GM21786 (cell line): Measurements from ENCODE around the gene AKAP8.
"Not testable (repeated sequence)": the region's sequence is repeated elsewhere in the genome, so short reads cannot be mapped to it uniquely, and the experiment has no call there.

Experiments used
- ATAC-seq: cut with Tn5 transposase; IDR thresholded peaks from one replicate; pipeline ENCODE4 v1.9.1; 2021; ENCODE audit not compliant: unreplicated experiment

The AKAP8 gene

DNA sequence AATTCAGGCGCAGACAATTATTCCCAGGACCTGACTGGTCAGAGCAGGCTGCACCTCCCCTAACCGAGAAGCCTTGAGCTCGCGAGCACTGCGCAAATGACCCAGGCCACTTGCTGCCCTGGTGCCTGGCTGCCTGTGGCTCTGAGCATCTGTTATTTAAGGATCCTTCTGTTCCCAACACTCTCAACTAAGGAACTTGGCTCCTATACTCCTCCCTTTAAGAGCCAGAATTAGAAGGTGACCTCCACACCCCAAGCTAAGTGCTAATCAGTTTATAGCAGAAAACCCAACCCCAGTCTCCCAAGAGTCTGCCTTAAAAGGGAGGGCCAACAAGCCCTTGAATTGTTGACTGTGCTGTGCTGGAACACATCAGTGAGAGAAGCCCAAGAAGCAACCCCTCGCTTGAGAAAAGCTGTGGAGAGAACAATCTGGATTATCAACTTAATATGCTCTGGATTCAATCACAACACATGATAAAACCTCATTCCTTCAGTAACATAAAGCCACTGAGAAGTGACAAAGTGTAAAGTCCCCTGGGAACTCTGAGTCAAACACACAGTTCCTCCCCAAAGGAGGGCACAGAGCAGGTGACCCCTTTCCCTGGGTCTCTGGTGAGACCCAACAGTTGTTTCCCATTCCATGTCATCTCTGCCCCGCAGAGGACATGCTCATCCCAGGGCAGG, 24.7 kb upstream of the AKAP8 start:
- ATAC-seq, result no peak

DNA sequence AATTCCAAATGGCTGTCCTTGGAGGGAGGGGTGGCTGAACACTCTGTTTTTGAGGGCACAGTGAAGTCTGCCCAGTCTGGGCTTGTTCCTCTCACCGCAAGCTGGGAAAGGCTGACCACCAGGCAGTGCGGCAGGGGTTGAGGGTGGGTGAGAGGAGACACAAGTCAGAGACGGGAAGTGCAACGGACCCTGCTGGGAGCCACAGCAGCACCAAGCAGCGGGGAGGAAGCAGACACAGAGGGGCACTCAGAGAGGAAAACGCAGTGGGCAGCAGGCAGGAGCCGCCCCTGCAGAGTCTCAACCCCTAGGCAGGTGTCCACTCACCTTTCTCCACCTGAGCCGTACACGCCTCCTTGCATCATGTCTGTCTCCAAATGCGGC, 23.6 kb upstream of the AKAP8 start:
- no peak for ATAC-seq

DNA sequence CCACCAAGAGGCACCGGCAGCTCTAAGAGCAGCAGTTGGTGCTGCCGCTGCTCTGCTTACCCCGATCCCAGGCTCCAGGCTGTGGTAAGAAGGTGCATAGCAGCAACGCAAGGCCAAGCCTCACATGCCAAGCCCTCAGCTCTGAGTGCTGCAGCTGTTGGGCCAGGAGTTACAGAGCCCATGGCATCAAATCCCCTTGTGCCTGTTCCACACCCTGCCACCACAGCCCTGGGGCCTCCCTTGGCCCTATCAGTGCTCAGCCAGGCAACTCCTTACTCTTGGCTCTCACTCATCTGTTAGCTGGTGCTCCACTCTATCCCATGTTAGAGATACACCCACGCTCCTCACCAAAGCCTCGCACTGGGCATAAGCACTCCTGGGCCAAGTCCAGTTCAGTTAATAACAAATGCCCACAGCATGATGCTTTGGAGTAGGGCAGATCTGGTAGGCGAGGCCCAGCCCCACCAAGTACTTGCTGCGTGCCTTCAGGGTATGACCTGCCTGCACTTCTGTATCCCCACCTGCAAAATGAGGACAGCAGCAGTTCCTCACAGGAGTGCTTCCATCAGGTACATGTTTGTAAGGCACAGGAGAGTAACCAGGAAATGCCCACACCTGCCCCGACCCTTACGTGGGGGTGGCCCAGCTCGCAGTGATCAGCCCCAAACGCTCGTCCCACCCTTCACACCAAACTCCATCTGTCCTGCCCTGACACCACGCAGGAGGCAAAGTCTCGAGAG, 23.0 kb upstream of the AKAP8 start:
- no peak for ATAC-seq

DNA sequence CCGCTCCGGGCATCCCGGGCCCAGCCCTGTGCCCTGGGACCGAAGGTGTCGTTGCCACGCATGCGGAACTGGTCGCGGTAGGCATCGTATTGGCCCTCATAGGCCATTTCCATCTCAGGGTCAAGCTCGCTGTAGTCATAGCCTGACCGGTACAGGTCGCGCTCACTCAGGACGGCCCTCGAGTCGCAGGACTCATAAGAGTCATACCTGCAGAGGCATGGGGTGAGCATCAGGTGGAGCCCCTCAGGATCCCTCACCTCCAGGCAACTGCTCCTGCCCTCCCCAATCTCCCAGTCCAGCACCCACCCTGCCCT, 21.8 kb upstream of the AKAP8 start:
- no peak for ATAC-seq

DNA sequence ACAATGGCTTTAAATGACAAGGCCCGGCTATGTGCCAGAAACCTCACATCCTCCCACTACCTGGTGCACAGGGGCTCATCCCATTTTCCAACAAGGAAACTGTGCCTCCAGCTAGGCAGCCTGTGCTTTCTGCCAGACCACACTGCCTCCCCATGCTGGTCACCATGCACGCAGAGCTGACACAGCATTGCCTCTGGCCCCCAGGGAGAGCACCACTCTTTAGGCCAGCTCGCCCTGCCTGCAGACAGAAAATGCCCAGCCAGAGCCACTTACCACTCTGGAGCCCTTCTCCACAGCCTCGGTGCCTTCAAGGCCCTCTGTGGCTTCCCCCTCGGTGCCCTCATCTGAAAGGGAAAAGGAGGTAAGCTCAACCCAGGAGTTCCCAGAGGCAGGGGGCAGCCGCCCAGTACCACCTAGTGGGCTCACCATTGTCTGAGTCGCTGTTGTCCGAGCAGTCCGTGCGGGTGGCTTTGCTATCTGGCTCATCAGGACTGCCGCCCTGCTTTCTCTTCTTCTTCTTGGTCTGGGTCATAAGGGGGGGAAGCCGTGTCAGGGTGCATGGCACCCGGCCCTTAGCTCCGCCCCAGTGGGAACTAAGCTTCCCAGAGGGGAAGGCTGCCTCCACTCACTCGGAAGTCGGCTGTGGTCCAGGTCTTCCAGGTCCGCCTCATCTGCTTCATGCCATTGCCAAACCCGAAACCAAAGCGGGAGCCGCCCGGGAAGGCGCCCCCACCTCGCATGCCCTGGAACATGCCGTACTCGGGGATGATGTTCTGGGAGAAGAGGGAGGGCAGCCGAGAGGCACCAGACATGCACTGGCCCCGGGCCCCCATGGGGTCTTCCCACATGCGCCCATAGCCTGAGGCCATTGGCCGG, 21.2 kb upstream of the AKAP8 start:
- no peak for ATAC-seq

DNA sequence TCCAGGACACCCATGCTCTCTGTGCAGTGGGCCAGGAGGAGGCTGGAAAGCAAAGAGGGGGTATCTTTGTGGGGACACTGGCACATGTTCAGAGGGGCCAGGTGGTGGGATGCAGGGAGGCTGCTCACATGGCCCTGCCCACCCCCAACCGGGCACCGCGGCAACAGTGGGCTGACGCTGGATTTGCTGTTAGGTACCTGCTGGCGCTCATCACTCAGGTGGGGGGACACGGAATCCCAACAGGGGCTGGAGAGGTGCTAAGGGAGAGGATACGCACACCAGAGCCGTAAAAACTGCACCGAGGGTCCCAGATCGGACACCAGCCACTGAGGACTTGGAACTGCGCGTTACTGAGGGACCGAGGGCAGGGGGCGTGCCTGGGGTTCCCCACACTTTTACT, 20.0 kb upstream of the AKAP8 start:
- no peak for ATAC-seq

DNA sequence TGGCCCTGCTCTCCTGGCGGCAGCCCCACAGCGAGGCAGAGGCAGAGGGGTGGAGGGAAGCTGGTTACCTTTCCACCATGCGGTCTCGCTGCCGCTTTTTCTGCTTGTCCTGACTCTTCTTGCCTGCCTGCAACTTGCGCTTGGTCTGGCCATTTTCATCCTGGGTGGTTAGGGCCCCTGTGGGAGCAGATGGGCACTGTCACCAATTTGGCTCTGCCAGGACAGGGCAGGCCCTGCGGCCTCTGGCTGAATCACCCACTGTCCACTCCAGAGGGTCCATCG, 19.6 kb upstream of the AKAP8 start:
- ATAC-seq, result no peak

DNA sequence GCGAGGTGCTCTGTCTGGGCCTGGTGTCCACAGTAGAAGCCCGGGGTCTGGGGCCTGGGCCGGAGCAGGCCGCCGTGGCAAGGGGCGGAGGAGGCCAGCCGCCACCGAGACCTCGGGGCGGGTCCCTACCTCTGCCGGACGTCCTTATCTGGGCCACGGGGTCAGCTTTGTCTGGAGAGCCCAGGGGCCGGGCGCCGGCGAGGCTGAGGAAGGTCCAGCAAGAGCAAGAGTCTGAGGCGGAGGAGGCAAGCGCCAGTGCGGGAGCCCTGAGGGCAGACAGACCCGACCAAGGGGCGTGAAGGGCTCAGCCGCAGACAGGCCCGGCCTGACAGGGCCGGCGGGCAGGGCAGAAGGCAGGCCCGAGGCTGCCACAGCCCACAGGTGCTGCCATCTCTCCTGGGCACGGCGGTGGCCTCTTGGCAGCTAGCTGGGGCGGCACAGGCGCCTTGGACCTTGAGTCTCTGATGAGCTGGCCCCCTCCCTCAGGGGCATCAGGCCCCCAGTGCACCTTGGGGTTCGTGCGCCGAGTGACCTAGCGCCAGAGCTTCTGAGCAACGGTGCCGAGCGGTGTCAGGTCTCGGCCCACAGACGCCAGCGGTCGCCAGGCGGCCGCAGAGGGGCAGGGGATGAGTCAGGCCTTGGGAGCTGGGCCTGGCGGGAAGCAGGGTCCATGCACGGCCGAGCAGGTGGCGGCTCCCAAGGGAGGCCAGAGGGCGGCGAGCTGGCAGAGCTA, 19.1 kb upstream of the AKAP8 start:
- no peak for ATAC-seq

DNA sequence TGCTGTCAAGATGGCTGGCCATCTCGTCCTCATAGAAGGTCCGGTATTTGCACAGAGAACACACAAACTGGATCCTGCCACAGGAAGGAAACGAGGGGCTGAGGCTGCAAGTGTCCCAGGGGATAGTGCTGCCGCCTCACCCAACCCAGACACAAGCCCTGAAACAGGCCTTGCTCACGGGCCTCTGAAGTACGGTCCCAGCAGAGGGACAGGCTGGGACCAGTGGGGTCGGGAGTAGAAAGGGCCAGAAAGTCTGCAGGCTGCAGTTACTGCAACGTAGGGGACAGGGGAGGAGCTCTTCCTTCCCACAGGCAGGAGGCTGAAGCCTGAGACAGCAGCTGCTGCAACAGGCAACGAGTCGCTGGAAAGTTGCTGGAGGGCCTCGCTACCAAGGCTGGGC, 18.2 kb upstream of the AKAP8 start:
- no peak for ATAC-seq

DNA sequence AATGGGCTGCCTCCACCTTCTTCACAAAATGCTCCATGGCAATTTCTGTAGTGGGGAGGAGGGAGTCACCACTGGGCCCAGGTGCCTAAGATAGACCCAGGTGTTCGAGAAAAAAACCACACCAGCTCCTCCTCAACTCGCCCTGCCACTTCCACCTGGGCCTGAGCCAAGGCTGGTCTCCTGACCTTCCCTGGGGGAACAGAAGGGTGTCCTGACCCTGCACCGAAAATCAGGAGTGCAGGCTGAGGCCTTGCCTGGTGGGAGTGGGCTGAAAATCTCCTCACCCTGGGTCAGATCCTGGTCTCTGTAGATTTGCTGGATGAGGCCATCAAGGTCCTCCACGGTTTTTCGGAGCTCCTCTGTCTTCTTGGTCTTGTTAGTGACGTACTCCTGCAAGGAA, 17.6 kb upstream of the AKAP8 start:
- ATAC-seq, result no peak

DNA sequence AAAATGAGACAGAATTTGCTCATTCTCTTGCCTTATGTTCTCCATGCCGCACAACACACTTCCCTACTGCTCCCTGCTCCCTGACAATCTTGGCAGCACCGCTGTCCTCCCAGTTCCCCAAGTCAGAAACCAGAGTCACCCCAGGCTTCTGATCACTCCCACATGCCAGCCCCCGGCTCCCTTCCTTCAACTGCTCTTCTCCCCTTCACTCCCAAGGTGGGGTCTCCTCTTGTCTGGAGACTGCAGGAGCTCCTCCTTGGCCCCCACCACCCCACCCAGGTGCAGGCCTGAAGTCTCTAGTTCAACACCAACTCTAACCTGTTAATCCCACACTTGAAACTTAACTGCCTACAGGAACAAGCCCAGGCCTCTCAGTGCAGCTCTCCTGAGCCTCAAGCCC, 16.8 kb upstream of the AKAP8 start:
- no peak for ATAC-seq

DNA sequence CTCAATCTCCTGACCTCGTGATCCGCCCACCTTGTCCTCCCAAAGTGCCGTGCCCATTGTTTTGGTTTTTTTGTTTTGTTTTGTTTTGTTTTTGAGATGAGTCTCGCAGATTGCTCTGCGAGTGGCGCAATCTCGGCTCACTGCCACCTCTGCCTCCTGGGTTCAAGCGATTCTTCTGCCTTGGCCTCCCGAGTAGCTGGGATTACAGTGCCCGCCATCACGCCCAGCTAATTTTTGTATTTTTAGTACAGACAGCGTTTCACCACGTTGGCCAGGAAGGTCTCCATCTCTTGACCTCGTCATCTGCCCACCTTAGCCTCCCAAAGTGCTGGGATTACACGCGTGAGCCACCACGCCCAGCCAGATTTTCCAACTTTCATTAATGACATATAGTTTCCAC, 15.7 kb upstream of the AKAP8 start:
- ATAC-seq, result not testable (repeated sequence)

DNA sequence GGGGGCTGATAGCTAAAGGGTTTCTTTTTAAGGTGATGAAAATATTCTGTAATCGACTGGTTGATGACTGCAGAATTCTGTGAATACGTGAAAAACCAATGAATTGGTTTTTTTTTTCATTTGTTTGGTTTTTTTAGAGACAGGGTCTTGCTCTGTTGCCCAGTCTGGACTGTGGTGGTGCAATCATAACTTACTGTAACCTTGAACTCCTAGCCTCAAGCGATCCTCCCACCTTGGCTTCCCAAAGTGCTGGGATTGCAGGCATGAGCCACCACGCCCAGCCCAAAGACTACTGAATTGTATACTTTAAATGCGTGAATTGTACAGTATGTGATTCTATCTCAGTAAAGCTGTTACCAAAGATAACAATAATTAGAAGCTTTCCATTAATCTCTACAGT, 14.8 kb upstream of the AKAP8 start:
- no peak for ATAC-seq

DNA sequence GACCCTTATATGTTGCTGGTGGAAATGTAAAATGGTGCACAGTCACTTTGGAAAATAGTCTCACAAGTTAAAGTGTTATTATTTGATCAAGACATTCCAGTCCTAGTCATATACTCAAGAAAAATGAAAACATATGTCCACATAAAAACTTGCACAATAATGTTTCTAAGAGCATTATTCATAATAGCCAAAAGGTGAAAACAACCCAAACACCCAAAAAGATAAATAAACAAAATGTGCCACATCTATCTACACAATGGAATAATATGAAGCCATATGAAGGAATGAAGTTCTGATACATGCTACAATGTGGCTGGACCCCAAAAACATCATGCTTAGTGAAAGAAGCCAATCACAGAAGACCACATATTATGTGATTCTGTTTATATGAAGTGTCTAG, 14.4 kb upstream of the AKAP8 start:
- no peak for ATAC-seq

DNA sequence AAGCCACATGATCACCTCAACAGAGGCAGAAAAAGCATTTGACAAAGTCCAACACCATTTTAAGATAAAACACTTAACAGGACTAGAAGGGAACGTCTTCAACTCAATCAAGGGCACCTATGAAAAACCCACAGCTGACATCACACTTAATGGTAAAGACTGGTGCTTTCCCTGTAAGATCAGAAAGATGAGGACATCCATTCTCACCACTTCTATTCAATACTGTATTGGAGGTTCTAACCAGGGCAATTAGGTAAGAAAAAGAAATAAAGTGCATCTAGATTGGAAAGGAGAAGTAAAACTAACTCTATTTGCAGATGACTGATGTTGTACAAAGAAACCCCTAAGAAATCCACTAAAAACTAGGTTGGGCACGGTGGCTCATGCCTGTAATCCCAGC, 11.2 kb upstream of the AKAP8 start:
- ATAC-seq, result no peak

DNA sequence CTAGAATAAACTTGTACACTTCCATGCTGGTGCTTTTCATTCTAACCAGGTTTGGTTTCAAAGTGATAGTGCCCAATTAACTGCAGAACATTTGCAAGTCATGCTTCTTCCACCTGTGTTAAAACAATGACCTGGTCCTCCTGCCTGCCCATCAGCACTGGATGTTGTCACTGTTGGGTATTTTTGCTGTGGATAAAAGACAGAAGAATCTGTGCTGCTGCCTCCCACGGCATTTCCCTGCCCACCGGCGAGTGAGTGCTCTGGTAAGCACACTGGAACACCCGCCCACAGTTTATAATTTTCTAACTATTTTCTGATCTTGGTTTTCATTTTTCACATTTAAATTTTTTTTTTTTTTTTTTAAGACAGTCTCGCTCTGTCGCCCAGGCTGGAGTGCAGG, 2.3 kb upstream of the AKAP8 start:
- ATAC-seq, result no peak

DNA sequence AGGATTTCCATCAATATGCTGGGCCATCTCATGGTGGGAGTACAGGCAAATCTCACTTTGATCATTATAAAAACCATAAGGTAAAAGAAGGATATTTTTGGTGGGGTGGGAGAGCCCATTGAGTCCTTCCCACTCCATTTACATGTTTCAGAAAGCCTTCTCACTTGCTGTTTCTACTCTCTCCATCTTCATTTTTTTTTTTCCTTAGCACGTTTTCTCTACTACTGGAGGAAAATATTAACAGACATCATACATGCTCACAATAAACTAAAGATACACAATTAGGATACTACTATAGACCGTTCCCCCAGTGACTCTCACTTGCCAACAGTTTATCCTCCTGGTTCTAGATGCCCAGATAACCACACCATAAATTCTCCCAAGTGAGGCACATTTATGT, 1.8 kb upstream of the AKAP8 start:
- no peak for ATAC-seq

DNA sequence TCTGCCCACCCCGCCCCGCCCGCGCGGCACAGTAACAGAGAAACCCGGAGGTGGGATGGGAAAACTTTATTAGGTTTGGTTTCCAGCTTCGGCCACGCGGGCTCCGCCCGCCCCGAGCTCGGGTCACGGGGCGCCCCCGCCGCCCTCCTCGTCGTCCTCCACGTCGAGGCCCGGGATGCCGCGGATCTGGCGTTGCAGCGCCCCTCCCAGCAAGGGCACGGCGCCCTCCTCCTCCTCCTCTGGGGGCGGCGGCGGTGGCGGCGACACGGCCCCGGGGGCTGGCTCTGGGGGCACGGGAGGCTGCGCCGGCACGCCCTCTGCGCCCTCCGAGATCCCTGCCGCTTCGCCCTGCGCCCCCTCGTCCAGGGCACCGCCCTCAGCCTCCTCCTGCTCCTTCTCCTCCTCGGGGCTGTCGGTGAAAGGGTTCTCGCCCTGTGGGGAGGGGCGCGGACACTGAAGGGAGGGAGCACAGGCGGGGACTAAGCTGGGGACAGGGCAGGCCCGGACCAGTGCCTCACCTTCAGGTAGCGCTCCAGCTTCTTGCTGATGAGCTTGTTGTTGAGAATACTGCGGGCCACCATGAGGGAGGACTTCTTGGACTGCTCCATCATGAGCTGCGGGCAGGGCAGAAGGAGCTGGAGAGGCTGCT, 536 bp upstream of the AKAP8 start:
- ATAC-seq, result peak; percentile 25

DNA sequence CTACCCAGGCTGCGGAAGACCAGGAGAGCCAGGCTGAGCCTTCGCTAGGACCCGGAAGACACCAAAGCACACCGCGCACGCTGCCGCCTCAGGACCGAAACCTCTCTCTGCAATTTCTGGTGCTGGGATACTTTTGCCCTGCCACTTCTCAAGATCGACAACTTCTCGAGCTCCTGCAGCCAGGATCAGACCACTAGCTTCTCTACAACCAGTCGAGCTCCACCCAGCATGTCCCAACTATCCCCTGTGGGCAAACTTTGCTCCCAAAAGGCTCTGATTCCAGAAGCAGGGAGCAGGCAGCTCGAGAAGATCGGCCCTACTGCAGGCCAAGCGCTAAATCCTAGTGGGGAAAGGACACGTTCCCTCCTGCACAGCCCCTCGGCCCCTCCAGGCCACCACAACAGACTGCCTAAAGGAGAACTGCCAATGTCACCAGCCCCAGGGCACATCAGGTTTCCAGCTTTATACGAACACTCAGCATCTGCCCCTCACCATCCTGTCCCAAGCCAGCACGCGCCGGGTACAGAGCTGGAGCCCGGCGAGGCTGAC, 979 bp downstream of the AKAP8 start:
- no peak for ATAC-seq

DNA sequence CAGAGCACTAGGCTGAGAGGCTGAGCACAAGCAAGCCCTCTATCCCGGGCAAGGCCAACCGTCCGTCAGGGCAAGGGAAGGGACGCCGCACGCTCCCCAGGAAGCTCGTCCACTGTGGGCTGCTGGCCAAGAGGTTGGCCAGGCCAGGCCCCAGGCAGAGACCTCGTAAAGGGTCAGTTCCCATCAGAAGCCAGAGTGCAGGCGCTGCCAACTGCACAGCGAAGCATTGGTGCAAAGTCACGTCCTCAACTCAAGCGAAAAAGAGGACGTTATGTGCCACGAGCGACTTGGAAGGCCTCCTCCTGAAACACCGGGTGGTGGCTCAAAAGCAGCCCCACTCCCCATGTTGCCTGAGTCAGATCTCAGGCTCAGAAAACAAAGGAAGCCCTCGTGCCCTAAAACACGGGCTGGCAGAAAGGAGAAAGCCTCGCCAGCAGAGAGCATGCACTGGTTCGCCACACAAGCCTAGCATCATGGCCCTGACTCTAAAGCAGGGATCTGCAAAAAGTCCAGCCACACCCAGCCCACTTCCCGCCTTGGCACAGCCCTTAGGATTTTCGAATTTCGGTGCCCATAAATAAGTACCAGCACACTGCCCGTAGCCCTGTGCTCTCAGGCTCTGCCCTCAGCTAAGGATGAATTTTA, 4.7 kb downstream of the AKAP8 start:
- ATAC-seq, result no peak
